ENCODE data around the gene PLCD3. TPM values are rescaled to one million over a fixed set of nuclear protein-coding genes. Genes with fewer than 3 reads are reported as not detected.

The PLCD3 gene
- total and polyA plus RNA-seq, 2 of the 4 experiments (the other 2 are of a cell fraction) = 5.6 to 36.6 TPM

GRCh38 chr17:45155483-45155882, 23.2 kb upstream of the PLCD3 start:
- in situ Hi-C loops (cut with MboI; ENCODE audit: low sequenced_read_pairs) = no loop called here
- DNase-seq (no peak), ATAC-seq (ENCODE audit: low read depth) (no peak)
- Histone ChIP-seq H3K4me2 (ENCODE audit: low read depth, low read length) (no peak overlapping the region), H3K4me1 (ENCODE audit: control insufficient read depth, insufficient read depth, low read length) (peaks cover 10% of the 10 kb centered on the region), H4K20me1 (ENCODE audit: insufficient read depth, low read length) (peaks cover 28% of the 10 kb centered on the region), H3K9me3 (ENCODE audit: control insufficient read depth, insufficient read depth, low read length) (no peaks in the 10 kb centered on the region), H3K4me3 (ENCODE audit: insufficient read depth, low read depth, low read length) (no peak overlapping the region), H2AFZ (replicated peaks; ENCODE audit: low read length, poor library complexity) (no peak overlapping the region), H3K9me1 (ENCODE audit: insufficient read depth, low read length) (peaks cover 8% of the 10 kb centered on the region), H4K8ac (ENCODE audit: low read depth in 2 of 2, low read length in 2 of 2) (no peak overlapping the region), H2BK120ac (ENCODE audit: low read depth, low read length) (no peak overlapping the region), H3K18ac (ENCODE audit: low read depth, low read length) (no peak overlapping the region), H3K36me3 (ENCODE audit: control insufficient read depth, insufficient read depth, low read length) (no peaks in the 10 kb centered on the region), H3K27ac (ENCODE audit: insufficient read depth, low read length) (no peak overlapping the region), H2AK9ac (replicated peaks; ENCODE audit: low read depth, low read length, poor library complexity) (no peak overlapping the region), H4K5ac (ENCODE audit: low read depth, low read length) (no peak overlapping the region), H3K4ac (ENCODE audit: low read depth, low read length) (no peak overlapping the region), H3K79me1 (ENCODE audit: low read depth in 1 of 2, low read length in 2 of 2) (peaks cover 17 to 61% of the 10 kb centered on the region in 2 experiments), H3K27me3 (ENCODE audit: control insufficient read depth, insufficient read depth, low read length) (no peaks in the 10 kb centered on the region), H4K91ac (ENCODE audit: insufficient read depth, low read depth, low read length) (no peak overlapping the region), H3K9ac (ENCODE audit: low read depth, low read length) (no peak overlapping the region), H2AK5ac (ENCODE audit: low read depth, low read length) (no peak overlapping the region), H2BK15ac (ENCODE audit: low read depth, low read length) (no peak overlapping the region), H3K56ac (ENCODE audit: extremely low read depth, insufficient read depth, low read length) (no peak overlapping the region), H3K23ac (ENCODE audit: low read depth, low read length) (no peak overlapping the region), H2BK5ac (ENCODE audit: low read depth, low read length, poor library complexity, severe bottlenecking) (no peak overlapping the region), H3K14ac (replicated peaks; ENCODE audit: low read depth, low read length) (no peak overlapping the region), H2BK20ac (ENCODE audit: low read depth, low read length) (no peak overlapping the region)
- ChIA-PET POLR2A (ENCODE audit: unreplicated experiment) (interaction anchor here (0.6 kb wide), 2 partner anchors 158 to 227 kb away, joined by 4 to 5 read pairs; no protein-coding TSS in a partner anchor), CTCF (interaction anchor here (0.6 to 1.6 kb wide), 3 partner anchors 20 to 63 kb away, joined by 3 to 9 read pairs (median 4); partner anchors contain the start of gene ACBD4)
- WGBS, 2 experiments (ENCODE audit: extremely low coverage in 2 of 2, insufficient read length in 1 of 2) = 100% methylated on average over 1 of the region's 2 CpGs; no CpG with 5 or more reads in 1 of the 2 experiments
- no TSS peak for BruUV-seq (replicated peaks)
- intact Hi-C loops (cut with micrococcal nuclease) = no loop called here
- TF ChIP-seq CHD1 (IDR thresholded peaks at IDR 0.05; ENCODE audit: low read depth, low read length) (no peak), SMC3 (IDR thresholded peaks at IDR 0.05; ENCODE audit: low read depth, low read length) (no peak), FOS (IDR thresholded peaks at IDR 0.05; ENCODE audit: low read depth, low read length) (no peak), RAD21 (IDR thresholded peaks at IDR 0.05; ENCODE audit: low read length) (no peak), ELK1 (IDR thresholded peaks at IDR 0.05; ENCODE audit: borderline replicate concordance, low read depth, low read length) (no peak), RCOR1 (IDR thresholded peaks at IDR 0.05; ENCODE audit: insufficient replicate concordance, low read length) (no peak), RFX5 (IDR thresholded peaks at IDR 0.05; ENCODE audit: low read depth, low read length) (no peak), MXI1 (IDR thresholded peaks at IDR 0.05; ENCODE audit: borderline replicate concordance, low read depth, low read length) (no peak), CEBPB (IDR thresholded peaks at IDR 0.05; ENCODE audit: low read depth, low read length) (no peak), POLR2A (IDR thresholded peaks at IDR 0.05; ENCODE audit: low read depth, low read length) (no peak), MAZ (IDR thresholded peaks at IDR 0.05; ENCODE audit: borderline replicate concordance, low read depth, low read length) (no peak), MAFK (IDR thresholded peaks at IDR 0.05; ENCODE audit: low read depth, low read length) (no peak), NFE2L2 (IDR thresholded peaks at IDR 0.05; ENCODE audit: low read depth, low read length) (no peak), BHLHE40 (IDR thresholded peaks at IDR 0.05; ENCODE audit: low read depth, low read length) (no peak), USF2 (IDR thresholded peaks at IDR 0.05; ENCODE audit: low read depth, low read length) (no peak), CTCF (conservative IDR thresholded peaks at IDR 0.05; ENCODE audit: low read depth, low read length) (no peak)
- dilution Hi-C loops (cut with HindIII; ENCODE audit: low sequenced_read_pairs, unreplicated experiment) = no loop called here
